ENCODE data around the gene WDR47. TPM values are rescaled to one million over a fixed set of nuclear protein-coding genes. Genes with fewer than 3 reads are reported as not detected.

The WDR47 gene
- total RNA-seq, result 10 to 100 TPM; 13.3 to 22.7 (median 18.3) TPM

DNA sequence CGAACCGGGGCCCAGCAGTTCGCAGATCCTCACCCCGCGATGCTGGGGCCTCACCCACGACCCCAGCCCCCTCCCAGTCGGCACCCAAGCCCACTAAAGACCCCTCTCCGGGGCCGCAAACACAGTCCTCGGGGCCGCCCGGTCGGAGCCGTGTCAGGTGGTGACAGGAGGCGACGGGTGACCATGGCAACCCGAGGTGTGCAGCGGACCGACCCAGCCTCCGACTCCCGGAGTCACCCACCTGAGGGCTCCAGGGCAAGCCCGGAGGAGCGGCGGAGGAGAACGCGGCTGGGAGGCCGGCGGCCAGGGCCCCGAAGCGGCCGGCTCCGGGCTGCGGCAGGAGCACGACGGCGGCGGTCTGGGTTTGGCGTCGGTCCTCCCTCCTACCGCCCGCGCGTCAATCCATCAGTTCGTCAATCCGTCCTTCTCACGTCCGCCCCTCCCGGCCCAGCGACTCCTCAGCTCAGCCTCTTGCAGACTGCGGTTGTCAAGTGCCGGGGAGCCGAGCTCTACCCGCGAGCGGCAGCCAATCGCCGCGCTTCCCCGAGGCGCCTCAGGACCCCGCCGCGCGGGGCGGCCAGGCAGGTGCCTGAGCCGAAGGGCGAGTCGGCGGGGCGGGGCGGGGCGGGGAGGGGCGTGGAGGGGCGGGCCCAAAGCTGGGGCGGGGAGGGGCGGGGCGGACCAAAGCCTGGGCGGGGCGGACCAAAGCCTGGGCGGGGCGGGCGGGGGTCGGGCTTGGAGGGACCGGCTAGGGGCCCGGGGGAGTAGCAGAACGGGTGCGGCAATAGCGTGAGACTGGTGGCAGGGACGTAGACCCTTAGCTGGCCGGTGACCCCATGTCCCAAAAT is at the start of gene WDR47:
WDR47 (minus strand) TSS at position 482 of the 848 bp plus-strand sequence. CDS start 18,590 bp downstream, outside the sequence.
- TF ChIP-seq CTCF (IDR thresholded peaks at IDR 0.05) (peak in 1 of 6 experiments; percentile 16), POLR2A (IDR thresholded peaks at IDR 0.05) (peak in 3 of 4 donors; percentile 95 to 98 (median 97))
- Histone ChIP-seq H3K9me3 (no peaks in the 10 kb centered on the region), H3K4me3 (peak within 1 kb of the TSS; percentile 91 to 99 (median 96)), H3K27ac (peak within 1 kb of the TSS; percentile 90 to 96 (median 94)), H3K27me3 (no peaks in the 10 kb centered on the region), H3K36me3 (no peaks in the 10 kb centered on the region), H3K4me1 (peaks cover 10 to 44% (median 14%) of the 10 kb centered on the region in 3 donors)
- intact Hi-C loops (cut with DNase I), result loop anchor here (10.0 kb wide), 1 partner anchor 53 kb away; the partner anchor contains the start of gene TMEM167B
- WGBS, 2 donors, result 0% methylated on average over 1 to 2 of the region's 90 CpGs
- DNase-seq, result peak; percentile 81

DNA sequence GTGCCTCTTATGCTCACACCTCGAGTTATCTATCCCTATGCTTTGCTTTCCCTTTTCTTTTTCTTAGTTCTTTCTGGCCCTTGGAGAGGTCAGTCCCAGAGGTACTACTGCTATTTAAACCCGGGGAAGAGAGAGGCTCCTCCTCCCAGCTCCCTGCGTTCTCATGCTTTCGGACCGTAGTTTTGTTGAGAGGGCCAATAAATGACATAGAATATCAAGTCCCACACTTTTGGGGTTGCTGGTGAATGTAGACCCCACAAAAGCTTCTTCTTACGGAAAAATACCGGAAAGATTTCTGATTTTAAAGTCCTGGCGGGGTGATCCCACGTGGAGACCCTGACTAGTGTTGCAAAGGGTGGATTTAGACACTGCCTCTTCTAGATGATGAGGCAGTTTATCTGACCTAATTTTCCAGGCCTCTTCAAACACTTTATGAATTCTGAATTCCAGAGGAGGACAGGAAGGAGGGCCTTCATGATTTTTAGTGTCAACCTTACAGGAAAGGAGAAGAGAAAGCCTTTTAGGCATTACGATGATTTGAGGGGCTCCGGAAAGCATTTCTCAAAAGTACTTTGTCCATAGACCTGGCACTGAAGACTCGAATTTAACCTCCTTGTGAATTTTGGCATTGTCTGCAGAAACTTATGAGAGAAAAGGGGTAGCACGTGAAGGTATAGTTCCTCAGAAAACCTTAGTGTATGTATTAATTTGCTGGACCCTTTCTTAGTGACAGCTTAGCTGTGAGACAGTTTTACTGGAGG is 49.4 kb upstream of the WDR47 start:
- no peaks in the 10 kb centered on the region for H3K9me3 ChIP-seq
- no peak for DNase-seq
- H3K27me3 ChIP-seq, result no peaks in the 10 kb centered on the region
- H3K4me1 ChIP-seq, result peaks cover 16 to 64% (median 18%) of the 10 kb centered on the region in 3 donors
- H3K36me3 ChIP-seq, result peaks cover 4 to 29% (median 5%) of the 10 kb centered on the region in 3 donors
- 1 to 2% methylated on average over 13 of the region's 13 CpGs for WGBS, 2 donors
- intact Hi-C loops (cut with DNase I), result loop anchor here (10.0 kb wide), 1 partner anchor 46 kb away; the partner anchor contains the start of gene WDR47
- no peak for TF ChIP-seq CTCF (IDR thresholded peaks at IDR 0.05)
- no peak for TF ChIP-seq POLR2A (IDR thresholded peaks at IDR 0.05)
- peak overlapping the region; percentile 62 to 81 (median 71) for H3K4me3 ChIP-seq
- peak overlapping the region; percentile 95 to 99 (median 96) for H3K27ac ChIP-seq

DNA sequence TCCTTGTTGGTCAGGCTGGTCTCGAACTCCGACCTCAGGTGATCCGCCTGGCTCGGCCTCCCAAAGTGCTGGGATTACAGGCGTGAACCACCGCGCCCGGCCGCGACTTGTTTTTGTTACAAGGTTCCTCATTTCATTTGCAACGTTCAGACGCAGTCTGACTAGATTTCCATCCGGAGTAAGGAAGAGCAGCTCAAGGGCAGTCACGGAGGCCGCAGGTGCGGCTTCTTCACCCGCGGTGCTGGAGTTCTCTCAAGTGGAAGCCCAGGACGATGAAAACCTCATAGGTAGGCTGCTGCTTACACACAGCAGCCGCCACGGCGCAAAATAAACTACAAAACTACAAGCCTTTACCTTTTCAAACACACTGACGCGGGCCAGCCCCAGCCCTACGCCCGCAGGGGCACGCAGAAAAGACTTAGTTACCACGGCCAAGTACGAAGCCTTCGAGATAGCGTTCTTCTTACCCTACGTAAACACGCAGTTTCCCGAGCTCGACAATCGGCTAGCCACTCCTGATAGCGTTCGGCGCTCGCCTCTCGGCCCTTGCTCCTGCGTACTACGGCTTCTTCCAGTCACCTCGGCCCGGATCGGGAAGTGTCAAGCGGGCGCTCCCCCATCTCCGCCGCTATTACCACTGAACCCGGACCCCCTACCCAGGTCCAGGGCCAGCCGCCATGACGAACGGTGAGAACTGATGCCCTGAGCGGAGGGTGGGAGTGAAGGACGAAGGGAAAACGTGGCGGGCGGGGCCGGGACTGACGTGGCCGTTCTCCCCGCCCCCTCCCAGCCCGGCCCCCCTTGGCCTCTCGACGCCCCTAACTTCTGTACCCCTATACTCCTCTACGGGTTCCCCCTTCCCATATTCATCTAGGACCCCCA is 48.5 kb upstream of the WDR47 start, which contains the start of gene TMEM167B:
TMEM167B (plus strand) TSS at position 569 of the 882 bp plus-strand sequence; CDS start at position 678, 109 bp downstream.
- Histone ChIP-seq H3K4me1 (peaks cover 14 to 56% (median 18%) of the 10 kb centered on the region in 3 donors), H3K9me3 (no peaks in the 10 kb centered on the region), H3K27me3 (no peaks in the 10 kb centered on the region), H3K27ac (peak within 1 kb of the TSS; percentile 95 to 99 (median 96)), H3K36me3 (peaks cover 4 to 27% (median 5%) of the 10 kb centered on the region in 3 donors), H3K4me3 (peak within 1 kb of the TSS; percentile 62 to 81 (median 71))
- DNase-seq, result peak; percentile 58
- WGBS, 2 donors, result 7 to 17% methylated on average over 34 to 53 of the region's 67 CpGs
- peak in 1 of 6 experiments; percentile 40 for TF ChIP-seq CTCF (IDR thresholded peaks at IDR 0.05)
- peak in 2 of 4 donors; percentile 56 to 84 for TF ChIP-seq POLR2A (IDR thresholded peaks at IDR 0.05)
- intact Hi-C loops (cut with DNase I), result loop anchor here (10.0 kb wide), 1 partner anchor 46 kb away; the partner anchor contains the start of gene WDR47

GRCh38 chr1:109089242-109090015 is 47.5 kb upstream of the WDR47 start:
- no peaks in the 10 kb centered on the region for H3K27me3 ChIP-seq
- intact Hi-C loops (cut with DNase I), result loop anchor here (10.0 kb wide), 1 partner anchor 45 kb away; the partner anchor contains the start of gene WDR47
- peaks cover 1 to 17% (median 1%) of the 10 kb centered on the region in 3 donors for H3K36me3 ChIP-seq
- peak overlapping the region; percentile 62 to 81 (median 71) for H3K4me3 ChIP-seq
- WGBS, 2 donors, result 76 to 80% methylated on average over 30 to 31 of the region's 31 CpGs
- peak overlapping the region; percentile 95 to 99 (median 96) for H3K27ac ChIP-seq
- no peak for DNase-seq
- peak in 5 of 6 experiments; percentile 41 to 67 (median 53) for TF ChIP-seq CTCF (IDR thresholded peaks at IDR 0.05)
- no peak for TF ChIP-seq POLR2A (IDR thresholded peaks at IDR 0.05)
- peaks cover 14 to 46% (median 18%) of the 10 kb centered on the region in 3 donors for H3K4me1 ChIP-seq
- no peaks in the 10 kb centered on the region for H3K9me3 ChIP-seq
